Nephron (organoid): ENCODE measurements around the gene FGF19.

Source experiments
- H3K27ac Mint-ChIP-seq, 3 experiments: 2 replicates each; pipeline ENCODE4 v1.8.0; 2020; ENCODE audit warnings: mixed read lengths in 3 of 3, mild to moderate bottlenecking in 2 of 3, moderate library complexity in 1 of 3
- H3K27me3 Mint-ChIP-seq: 2 replicates; pipeline ENCODE4 v1.8.0; 2021; ENCODE audit warnings: low read depth, mild to moderate bottlenecking, moderate library complexity, mixed read lengths
- H3K36me3 Mint-ChIP-seq: 2 replicates; pipeline ENCODE4 v1.8.0; 2020; ENCODE audit warnings: low read depth, mixed read lengths
- H3K4me1 Mint-ChIP-seq: 2 replicates; pipeline ENCODE4 v1.8.0; 2020; ENCODE audit warnings: mixed read lengths
- H3K4me3 Mint-ChIP-seq, 3 experiments: 2 replicates each; pipeline ENCODE4 v1.8.0; 2020; ENCODE audit warnings: mild to moderate bottlenecking in 3 of 3, mixed read lengths in 3 of 3, moderate library complexity in 2 of 3
- H3K9me3 Mint-ChIP-seq: 2 replicates; pipeline ENCODE4 v1.8.0; 2020; ENCODE audit warnings: mixed read lengths
- TF ChIP-seq, protein P1 (sequence below), 3 experiments: fragments of 200-600 bp; sonication (generic); IDR thresholded peaks; one replicate each; pipeline ENCODE4 v1.5.0; 2021; ENCODE audit warnings: antibody characterized with exemption in 3 of 3; ENCODE audit not compliant: unreplicated experiment in 3 of 3

Gene FGF19

DNA sequence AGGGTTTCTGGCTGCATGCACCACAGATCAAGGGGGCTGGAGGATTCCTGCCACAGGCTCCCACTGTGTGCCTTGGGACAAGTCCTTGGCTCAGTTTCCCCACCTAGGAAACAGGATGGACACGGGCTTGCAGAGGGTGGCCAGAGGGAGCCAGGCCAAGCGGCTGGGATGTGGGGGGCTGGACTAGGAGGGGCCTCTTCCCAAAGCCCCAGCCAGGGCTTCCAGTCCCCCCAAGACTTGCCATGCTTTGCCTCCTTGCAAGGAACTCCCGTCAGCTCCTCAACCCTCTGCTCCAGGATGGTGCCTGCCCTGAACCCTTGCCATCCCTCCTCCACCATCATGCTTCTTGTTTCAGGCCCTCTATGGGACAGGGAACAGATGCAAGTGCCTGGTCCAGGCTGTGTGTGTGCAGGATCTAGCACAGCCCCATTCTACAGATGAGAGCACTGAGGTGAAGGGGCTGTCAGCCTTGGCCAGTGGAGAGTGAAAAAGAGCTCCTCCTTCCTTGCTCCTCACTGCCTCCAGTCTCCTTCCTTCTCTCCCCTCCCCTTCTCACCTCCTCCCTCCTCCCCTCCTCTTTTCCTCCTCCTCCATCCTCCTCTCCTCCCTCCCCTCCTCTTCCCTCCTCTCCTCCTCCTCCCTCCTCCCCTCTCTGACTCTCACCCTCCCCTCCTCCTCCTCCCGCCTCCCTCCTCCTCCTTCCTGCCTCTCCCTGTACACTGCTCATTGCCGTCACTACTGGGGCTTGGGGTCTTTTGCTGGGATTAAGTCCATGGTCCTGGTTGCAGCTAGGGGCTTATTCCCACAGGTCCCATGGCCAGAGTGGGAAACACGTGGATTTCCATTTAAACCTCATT is 13.3 kb upstream of the FGF19 start:
- H3K27me3 Mint-ChIP-seq = peaks cover 79% of the 10 kb centered on the region
- H3K9me3 Mint-ChIP-seq = no peaks in the 10 kb centered on the region
- H3K27ac Mint-ChIP-seq = no peak overlapping the region
- no peaks in the 10 kb centered on the region for H3K36me3 Mint-ChIP-seq
- no peak overlapping the region for H3K4me3 Mint-ChIP-seq
- TF ChIP-seq, protein P1, sequence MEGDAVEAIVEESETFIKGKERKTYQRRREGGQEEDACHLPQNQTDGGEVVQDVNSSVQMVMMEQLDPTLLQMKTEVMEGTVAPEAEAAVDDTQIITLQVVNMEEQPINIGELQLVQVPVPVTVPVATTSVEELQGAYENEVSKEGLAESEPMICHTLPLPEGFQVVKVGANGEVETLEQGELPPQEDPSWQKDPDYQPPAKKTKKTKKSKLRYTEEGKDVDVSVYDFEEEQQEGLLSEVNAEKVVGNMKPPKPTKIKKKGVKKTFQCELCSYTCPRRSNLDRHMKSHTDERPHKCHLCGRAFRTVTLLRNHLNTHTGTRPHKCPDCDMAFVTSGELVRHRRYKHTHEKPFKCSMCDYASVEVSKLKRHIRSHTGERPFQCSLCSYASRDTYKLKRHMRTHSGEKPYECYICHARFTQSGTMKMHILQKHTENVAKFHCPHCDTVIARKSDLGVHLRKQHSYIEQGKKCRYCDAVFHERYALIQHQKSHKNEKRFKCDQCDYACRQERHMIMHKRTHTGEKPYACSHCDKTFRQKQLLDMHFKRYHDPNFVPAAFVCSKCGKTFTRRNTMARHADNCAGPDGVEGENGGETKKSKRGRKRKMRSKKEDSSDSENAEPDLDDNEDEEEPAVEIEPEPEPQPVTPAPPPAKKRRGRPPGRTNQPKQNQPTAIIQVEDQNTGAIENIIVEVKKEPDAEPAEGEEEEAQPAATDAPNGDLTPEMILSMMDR (IDR thresholded peaks at IDR 0.05; ENCODE audit: unreplicated experiment in 3 of 3) = no peak
- no peaks in the 10 kb centered on the region for H3K4me1 Mint-ChIP-seq

GRCh38 chr11:69716099-69716498 is 12.3 kb upstream of the FGF19 start:
- no peaks in the 10 kb centered on the region for H3K4me1 Mint-ChIP-seq
- no peaks in the 10 kb centered on the region for H3K36me3 Mint-ChIP-seq
- no peak overlapping the region for H3K27ac Mint-ChIP-seq
- no peak overlapping the region for H3K4me3 Mint-ChIP-seq
- H3K27me3 Mint-ChIP-seq = peaks cover 78% of the 10 kb centered on the region
- H3K9me3 Mint-ChIP-seq = no peaks in the 10 kb centered on the region
- TF ChIP-seq, protein P1 (IDR thresholded peaks at IDR 0.05; ENCODE audit: unreplicated experiment in 3 of 3) = no peak

DNA sequence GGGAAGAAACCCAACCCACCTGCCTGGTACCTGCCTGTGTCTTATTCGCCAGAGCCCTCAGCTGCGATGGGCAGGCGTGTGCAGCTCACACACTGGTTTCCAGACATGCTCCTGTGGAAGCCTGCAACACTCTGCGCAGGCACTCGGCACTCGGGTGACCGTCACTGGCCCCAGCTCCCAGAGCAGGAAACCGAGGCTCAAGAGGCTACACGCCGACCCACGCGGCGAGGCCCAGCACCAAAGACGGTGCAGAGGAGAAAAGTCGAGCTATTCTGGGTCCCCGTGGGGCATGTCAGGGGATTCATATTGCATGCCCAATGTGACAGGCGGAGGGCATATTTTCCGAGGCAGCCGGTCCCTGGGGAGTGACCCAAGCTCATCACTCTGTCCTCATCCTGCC is 11.6 kb upstream of the FGF19 start:
- H3K9me3 Mint-ChIP-seq = no peaks in the 10 kb centered on the region
- TF ChIP-seq, protein P1 (IDR thresholded peaks at IDR 0.05; ENCODE audit: unreplicated experiment in 3 of 3) = no peak
- peaks cover 73% of the 10 kb centered on the region for H3K27me3 Mint-ChIP-seq
- no peaks in the 10 kb centered on the region for H3K4me1 Mint-ChIP-seq
- H3K27ac Mint-ChIP-seq = no peak overlapping the region
- H3K4me3 Mint-ChIP-seq = no peak overlapping the region
- H3K36me3 Mint-ChIP-seq = no peaks in the 10 kb centered on the region

GRCh38 chr11:69711822-69712801 is 8.3 kb upstream of the FGF19 start:
- H3K36me3 Mint-ChIP-seq = no peaks in the 10 kb centered on the region
- H3K9me3 Mint-ChIP-seq = no peaks in the 10 kb centered on the region
- no peak overlapping the region for H3K4me3 Mint-ChIP-seq
- TF ChIP-seq, protein P1 (IDR thresholded peaks at IDR 0.05; ENCODE audit: unreplicated experiment in 3 of 3) = no peak
- H3K4me1 Mint-ChIP-seq = peaks cover 5% of the 10 kb centered on the region
- no peak overlapping the region for H3K27ac Mint-ChIP-seq
- peaks cover 63% of the 10 kb centered on the region for H3K27me3 Mint-ChIP-seq

GRCh38 chr11:69708736-69709401 is 5.0 kb upstream of the FGF19 start:
- Mint-ChIP-seq H3K27me3 (peaks cover 76% of the 10 kb centered on the region), H3K4me3 (no peak overlapping the region), H3K36me3 (no peaks in the 10 kb centered on the region), H3K9me3 (no peaks in the 10 kb centered on the region), H3K4me1 (peaks cover 11% of the 10 kb centered on the region), H3K27ac (no peak overlapping the region)
- TF ChIP-seq, protein P1 (IDR thresholded peaks at IDR 0.05; ENCODE audit: unreplicated experiment in 3 of 3) = no peak
